SK-N-SH (cell line): ENCODE measurements around the gene TEKT5. TPM values are rescaled to one million over a fixed set of nuclear protein-coding genes. Genes with fewer than 3 reads are reported as not detected.

Experiments used
- CTCF ChIA-PET: fragments of 300-600, 350-600 bp; formaldehyde crosslinking; extraction: SDS; loops from one replicate; lab custom pipeline; 2021; lab: Yijun Ruan, JAX
- POLR2A ChIA-PET: fragments of 350-600 bp; sonication (Branson Sonifier 250); formaldehyde crosslinking; extraction: SDS; loops from one replicate; lab custom pipeline; 2020; ENCODE audit warnings: antibody characterized with exemption, inconsistent platforms; lab: Yijun Ruan, JAX
- DNase-seq: peaks from one replicate; pipeline ENCODE4 v3.0.0; 2012
- H2AFZ ChIP-seq: fragments of 200-600 bp; sonication (generic); 2 replicates; pipeline ENCODE4 v1.8.1; 2016; ENCODE audit warnings: antibody characterized with exemption, mild to moderate bottlenecking, low read depth
- H3F3A ChIP-seq: fragments of 200-600 bp; sonication (generic); replicated peaks from 2 replicates; pipeline ENCODE3; 2016; ENCODE audit warnings: antibody characterized with exemption, mild to moderate bottlenecking; ENCODE audit not compliant: insufficient read depth
- H3K27ac ChIP-seq, 2 experiments: fragments of 200-500 bp in 1 of 2; fragments of 200-600 bp in 1 of 2; sonication (Bioruptor generic) in 1 of 2; sonication (generic), shearing (Covaris generic) in 1 of 2; 2 replicates each; pipeline versions ENCODE4 v1.5.1 to v1.6.1; 2014 to 2016; ENCODE audit warnings: low read depth in 2 of 2, inconsistent platforms in 1 of 2, low read length in 1 of 2, mild to moderate bottlenecking in 1 of 2, mixed read lengths in 1 of 2
- H3K27me3 ChIP-seq: fragments of 200-600 bp; sonication (generic), shearing (Covaris generic); 2 replicates; pipeline ENCODE4 v1.6.1; 2016; ENCODE audit warnings: mixed run types; ENCODE audit not compliant: insufficient read depth
- H3K36me3 ChIP-seq, 2 experiments: fragments of 200-500 bp in 1 of 2; fragments of 200-600 bp in 1 of 2; sonication (Bioruptor generic) in 1 of 2; sonication (generic) in 1 of 2; replicated peaks in 1 of 2; 2 replicates each; pipeline versions ENCODE3 to v1.5.1; 2014 to 2016; ENCODE audit warnings: low read length in 1 of 2, mild to moderate bottlenecking in 1 of 2; ENCODE audit not compliant: insufficient read depth in 2 of 2, control insufficient read depth in 1 of 2
- H3K4me1 ChIP-seq, 2 experiments: fragments of 200-500 bp in 1 of 2; fragments of 200-600 bp in 1 of 2; sonication (Bioruptor generic) in 1 of 2; sonication (generic), shearing (Covaris generic) in 1 of 2; 2 replicates each; pipeline versions ENCODE4 v1.5.1 to v1.6.1; 2014 to 2016; ENCODE audit warnings: low read depth in 1 of 2, low read length in 1 of 2, mixed run types in 1 of 2; ENCODE audit not compliant: insufficient read depth in 2 of 2, control insufficient read depth in 1 of 2
- H3K4me2 ChIP-seq: fragments of 200-600 bp; sonication (generic), shearing (Covaris generic); 2 replicates; pipeline ENCODE4 v1.6.1; 2017; ENCODE audit warnings: mixed run types
- H3K4me3 ChIP-seq, 2 experiments: fragments of 200-500 bp in 1 of 2; fragments of 200-600 bp in 1 of 2; sonication (Bioruptor generic) in 1 of 2; sonication (generic), shearing (Covaris generic) in 1 of 2; 2 replicates each; pipeline versions ENCODE4 v1.5.1 to v1.8.1; 2014 to 2016; ENCODE audit warnings: low read depth in 2 of 2, inconsistent platforms in 1 of 2, low read length in 1 of 2, mild to moderate bottlenecking in 1 of 2, mixed read lengths in 1 of 2, moderate library complexity in 1 of 2
- H3K79me2 ChIP-seq: fragments of 200-600 bp; sonication (generic); 2 replicates; pipeline ENCODE4 v1.8.1; 2017; ENCODE audit warnings: mild to moderate bottlenecking; ENCODE audit not compliant: insufficient read depth
- H3K9ac ChIP-seq: fragments of 200-600 bp; sonication (generic); 2 replicates; pipeline ENCODE4 v1.6.1; 2017; ENCODE audit warnings: mixed run types
- H3K9me2 ChIP-seq: fragments of 200-600 bp; sonication (generic); 2 replicates; pipeline ENCODE4 v1.6.1; 2017; ENCODE audit warnings: mixed run types
- H3K9me3 ChIP-seq: fragments of 200-600 bp; sonication (generic); 2 replicates; pipeline ENCODE4 v1.6.1; 2017; ENCODE audit warnings: mixed run types, mild to moderate bottlenecking, moderate library complexity
- H4K20me1 ChIP-seq: fragments of 200-600 bp; sonication (generic); 2 replicates; pipeline ENCODE4 v1.6.1; 2017; ENCODE audit warnings: mild to moderate bottlenecking, mixed run types; ENCODE audit not compliant: insufficient read depth
- CTCF ChIP-seq: fragments of 200-600 bp; sonication (generic); IDR thresholded peaks from 2 replicates; pipeline ENCODE4 v1.6.1; 2017; ENCODE audit warnings: antibody characterized with exemption, mild to moderate bottlenecking, moderate library complexity
- ELF1 ChIP-seq: IDR thresholded peaks from 2 replicates; pipeline ENCODE4 v1.4.0; 2012
- EP300 ChIP-seq, 2 experiments: IDR thresholded peaks; 2 replicates each; pipeline versions ENCODE4 v1.4.0 to v1.6.1; 2012; ENCODE audit warnings: borderline replicate concordance in 1 of 2, low read depth in 1 of 2, low read length in 1 of 2
- EZH2phosphoT487 ChIP-seq: fragments of 200-600 bp; sonication (generic); IDR thresholded peaks from 2 replicates; pipeline ENCODE4 v1.6.1; 2017; ENCODE audit warnings: low read depth, mixed run types, mild to moderate bottlenecking, antibody characterized with exemption, moderate library complexity, borderline replicate concordance
- FOSL2 ChIP-seq: IDR thresholded peaks from 2 replicates; pipeline ENCODE4 v1.4.0; 2012; ENCODE audit warnings: low read depth, mild to moderate bottlenecking, moderate library complexity, borderline replicate concordance
- GATA2 ChIP-seq: sonication (generic); formaldehyde crosslinking; IDR thresholded peaks from 2 replicates; pipeline ENCODE4 v1.5.0; 2020; ENCODE audit warnings: mild to moderate bottlenecking, missing genetic modification reagents
- IRF3 ChIP-seq: fragments of 150-350 bp; IDR thresholded peaks from 2 replicates; pipeline ENCODE4 v1.6.1; 2016; ENCODE audit warnings: mild to moderate bottlenecking, low read depth, low read length
- RAD21 ChIP-seq: IDR thresholded peaks from 2 replicates; pipeline ENCODE4 v1.6.1; 2012; ENCODE audit warnings: mild to moderate bottlenecking, low read length
- REST ChIP-seq: IDR thresholded peaks from 2 replicates; pipeline ENCODE4 v1.6.1; 2012; ENCODE audit warnings: mild to moderate bottlenecking, low read depth, low read length, moderate library complexity
- RFX5 ChIP-seq: IDR thresholded peaks from 2 replicates; pipeline ENCODE4 v1.6.1; 2012; ENCODE audit warnings: mild to moderate bottlenecking, improper control_type of control experiment, low read length
- SMC3 ChIP-seq: IDR thresholded peaks from 2 replicates; pipeline ENCODE4 v1.6.1; 2012; ENCODE audit warnings: low read depth, low read length, improper control_type of control experiment
- TCF12 ChIP-seq: IDR thresholded peaks from 2 replicates; pipeline ENCODE4 v1.4.0; 2012
- TEAD4 ChIP-seq: IDR thresholded peaks from 2 replicates; pipeline ENCODE4 v1.4.0; 2012; ENCODE audit warnings: mild to moderate bottlenecking, borderline replicate concordance; ENCODE audit not compliant: insufficient read depth
- USF2 ChIP-seq: fragments of 150-350 bp; IDR thresholded peaks from 2 replicates; pipeline ENCODE4 v1.6.1; 2017; ENCODE audit warnings: antibody characterized with exemption, low read length, low read depth, borderline replicate concordance
- ZBTB33 ChIP-seq: IDR thresholded peaks from 2 replicates; pipeline ENCODE4 v1.4.0; 2012; ENCODE audit warnings: low read depth, borderline replicate concordance
- WGBS: methylation state at CpG from one replicate; pipeline ENCODE4 v1.1.6; 2017; ENCODE audit warnings: low lambda C conversion rate; 5-methylcytosine and 5-hydroxymethylcytosine counted together
- polyA plus RNA-seq, 3 experiments: library from polyadenylated mRNA; depleted of rRNA; stranded (reverse); fragments of >200 nt; gene quantifications; 2 replicates each; pipeline ENCODE4 v1.2.3, GENCODE V29; 2012
- TF ChIP-seq, protein P1 (sequence below): IDR thresholded peaks from 2 replicates; pipeline ENCODE4 v1.4.0; 2012; ENCODE audit warnings: low read depth, borderline replicate concordance
- TF ChIP-seq, protein P2 (sequence below): IDR thresholded peaks from 2 replicates; pipeline ENCODE4 v1.4.0; 2012; ENCODE audit warnings: low read depth

The TEKT5 gene
- polyA plus RNA-seq, 1 of the 3 experiments (the other 2 are of a cell fraction): not detected

DNA sequence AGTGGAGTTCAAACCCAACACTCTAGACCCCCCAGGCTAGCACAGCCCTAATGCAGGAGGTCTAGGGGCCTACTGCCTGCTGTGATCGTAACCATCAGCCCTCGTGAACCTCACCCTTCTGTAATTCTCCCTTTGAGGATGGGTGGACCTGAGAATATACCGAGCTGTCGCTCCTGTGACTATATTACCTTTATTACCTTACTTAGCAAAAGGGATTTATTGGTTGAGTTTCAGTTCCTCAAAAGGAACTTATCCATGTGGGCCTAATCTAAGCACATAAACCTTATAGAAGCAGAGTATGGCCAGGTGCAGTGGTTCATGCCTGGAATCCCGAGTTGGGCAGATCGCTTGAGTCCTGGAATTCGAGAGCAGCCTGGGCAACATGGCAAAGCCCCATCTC, 95.1 kb downstream of the TEKT5 start:
- H3K9me2 ChIP-seq: no peaks in the 10 kb centered on the region
- no peaks in the 10 kb centered on the region for H3F3A ChIP-seq
- no peak overlapping the region for H3K9ac ChIP-seq
- ChIA-PET POLR2A (no interaction called here), CTCF (interaction anchor here (1.2 to 2.1 kb wide), 2 partner anchors 19 to 20 kb away, joined by 4 to 7 read pairs; partner anchors contain the start of gene EMP2)
- H3K27me3 ChIP-seq: no peaks in the 10 kb centered on the region; the same call in 1 of the 2 replicates
- H3K4me2 ChIP-seq: no peak overlapping the region
- TF ChIP-seq USF2 (no peak), REST (no peak), FOSL2 (no peak), SMC3 (no peak), ZBTB33 (no peak), RAD21 (no peak), EP300 (IDR thresholded peaks at IDR 0.05; ENCODE audit: borderline replicate concordance in 1 of 2, low read depth in 1 of 2, low read length in 1 of 2) (no peak), GATA2 (CRISPR knock-in tag) (no peak), RFX5 (no peak), IRF3 (no peak), EZH2phosphoT487 (no peak), ELF1 (no peak), TCF12 (no peak), TEAD4 (no peak), CTCF (no peak)
- TF ChIP-seq, protein P1, sequence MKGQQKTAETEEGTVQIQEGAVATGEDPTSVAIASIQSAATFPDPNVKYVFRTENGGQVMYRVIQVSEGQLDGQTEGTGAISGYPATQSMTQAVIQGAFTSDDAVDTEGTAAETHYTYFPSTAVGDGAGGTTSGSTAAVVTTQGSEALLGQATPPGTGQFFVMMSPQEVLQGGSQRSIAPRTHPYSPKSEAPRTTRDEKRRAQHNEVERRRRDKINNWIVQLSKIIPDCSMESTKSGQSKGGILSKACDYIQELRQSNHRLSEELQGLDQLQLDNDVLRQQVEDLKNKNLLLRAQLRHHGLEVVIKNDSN: no peak
- TF ChIP-seq, protein P2, sequence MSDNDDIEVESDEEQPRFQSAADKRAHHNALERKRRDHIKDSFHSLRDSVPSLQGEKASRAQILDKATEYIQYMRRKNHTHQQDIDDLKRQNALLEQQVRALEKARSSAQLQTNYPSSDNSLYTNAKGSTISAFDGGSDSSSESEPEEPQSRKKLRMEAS: no peak
- no peak for DNase-seq
- no peaks in the 10 kb centered on the region for H4K20me1 ChIP-seq
- H3K79me2 ChIP-seq: no peaks in the 10 kb centered on the region
- H3K9me3 ChIP-seq: no peaks in the 10 kb centered on the region
- H3K27ac ChIP-seq: no peak overlapping the region
- H2AFZ ChIP-seq: no peak overlapping the region
- WGBS: 71% methylated on average over 7 of the region's 7 CpGs
- peaks cover 0 to 10% of the 10 kb centered on the region in 2 experiments; a peak in 1 of 4 replicates for H3K4me1 ChIP-seq
- H3K4me3 ChIP-seq: no peak overlapping the region
- H3K36me3 ChIP-seq: no peaks in the 10 kb centered on the region
